SIG-M5 treated with dmso at 0.1 percent for 504 hours (cell line): Measurements from ENCODE around the gene KREMEN1.

ENCODE experiments used
- DNase-seq: peaks from one replicate; lab custom pipeline; 2025; ENCODE audit not compliant: unreplicated experiment; lab: John Stamatoyannopoulos, UW

The KREMEN1 gene

GRCh38 chr22:29148036-29148435 is 75.2 kb downstream of the KREMEN1 start:
- DNase-seq, result no peak

DNA sequence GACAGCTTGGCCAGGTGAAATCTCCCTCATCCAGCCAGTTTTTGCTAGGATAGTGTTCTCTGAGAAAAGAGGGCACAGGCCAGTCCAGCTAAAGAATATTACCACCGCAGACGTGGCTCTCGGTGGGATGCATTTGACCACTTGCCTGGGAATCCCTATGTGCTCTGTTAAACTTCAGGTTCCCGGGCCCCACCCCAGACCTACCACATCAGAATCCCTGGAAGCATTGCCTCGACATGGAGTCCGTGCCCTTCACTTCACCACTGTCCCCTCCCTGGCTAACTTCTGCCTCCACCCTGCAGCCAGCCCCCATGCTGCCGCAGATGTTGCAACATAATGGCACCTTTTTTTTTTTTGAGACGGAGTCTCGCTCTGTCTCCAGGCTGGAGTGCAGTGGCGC is 76.0 kb downstream of the KREMEN1 start:
- no peak for DNase-seq

DNA sequence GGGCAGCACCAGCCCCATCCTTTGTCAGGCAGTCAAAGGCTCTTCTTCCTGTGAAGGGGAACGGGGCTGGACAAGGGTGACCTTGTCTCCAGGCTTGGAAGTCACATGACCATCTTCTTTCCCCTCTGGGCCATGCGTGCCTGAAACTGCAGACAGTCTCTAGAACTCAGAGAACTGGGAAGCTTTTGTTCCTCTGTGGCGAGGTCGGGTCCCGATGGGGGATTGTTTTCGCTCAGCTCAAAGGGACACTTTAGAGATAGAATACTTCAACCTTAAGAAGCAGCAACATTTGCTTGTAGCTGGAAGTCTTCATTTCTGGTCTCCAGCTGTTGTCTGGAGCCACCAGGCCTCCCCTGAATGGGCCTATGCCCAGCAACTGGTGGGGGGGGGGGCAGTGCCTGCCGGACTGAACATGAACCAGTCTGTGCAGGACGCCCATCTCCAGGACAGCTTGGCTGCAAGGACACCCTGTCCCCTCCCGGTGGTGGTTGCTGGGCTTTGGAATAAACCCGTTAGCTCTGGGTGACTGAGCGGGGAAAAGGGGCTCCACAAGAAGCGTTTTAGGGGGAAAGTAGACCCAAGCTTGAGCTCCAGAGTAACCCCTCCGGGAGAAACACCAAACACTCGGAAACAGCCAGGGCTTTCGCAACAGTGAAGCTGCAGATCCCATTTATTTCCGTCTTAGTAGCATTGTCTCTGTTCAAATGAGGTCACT is 77.2 kb downstream of the KREMEN1 start:
- DNase-seq, result no peak

- DNase-seq, result no peak
These were observed 77.9 kb downstream of the KREMEN1 start for GRCh38 chr22:29150701-29151100.

GRCh38 chr22:29151316-29151715 is 78.5 kb downstream of the KREMEN1 start:
- no peak for DNase-seq

GRCh38 chr22:29152045-29152953 is 79.5 kb downstream of the KREMEN1 start:
- no peak for DNase-seq

GRCh38 chr22:29152954-29153719 is 80.3 kb downstream of the KREMEN1 start:
- no peak for DNase-seq

DNA sequence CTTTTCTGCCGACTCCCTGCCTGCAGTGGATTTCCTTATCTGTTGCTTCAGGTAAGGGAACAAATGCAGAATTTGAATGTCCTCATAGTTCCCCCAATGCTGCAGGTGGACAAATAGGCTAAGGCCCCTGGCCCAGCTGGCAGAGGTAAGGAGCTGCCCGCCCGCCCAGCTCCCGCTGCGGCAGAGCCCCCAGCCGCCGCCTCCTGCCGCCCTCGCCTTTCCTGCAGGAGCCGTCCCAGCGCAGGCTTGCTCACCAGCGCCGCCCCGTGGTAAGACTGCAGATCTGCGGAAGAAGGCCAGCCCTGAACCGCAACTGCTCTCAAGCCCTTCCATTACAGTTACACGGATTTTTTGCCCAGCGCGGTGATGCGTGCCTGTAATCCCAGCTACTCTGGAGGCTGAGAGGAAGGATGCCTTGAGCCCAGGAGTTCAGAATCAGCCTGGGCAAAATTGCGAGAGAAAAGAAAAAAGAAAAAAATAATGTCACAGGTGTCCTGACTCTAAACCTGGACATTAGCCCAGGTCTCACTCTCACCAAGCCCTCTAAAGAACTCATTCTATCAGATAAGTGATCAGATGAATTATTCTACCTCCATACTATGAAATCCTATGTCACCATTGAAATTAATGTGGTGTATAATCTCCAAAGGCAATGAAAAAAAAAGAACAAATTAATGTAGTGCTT is 81.7 kb downstream of the KREMEN1 start:
- DNase-seq, result peak; percentile 33

DNA sequence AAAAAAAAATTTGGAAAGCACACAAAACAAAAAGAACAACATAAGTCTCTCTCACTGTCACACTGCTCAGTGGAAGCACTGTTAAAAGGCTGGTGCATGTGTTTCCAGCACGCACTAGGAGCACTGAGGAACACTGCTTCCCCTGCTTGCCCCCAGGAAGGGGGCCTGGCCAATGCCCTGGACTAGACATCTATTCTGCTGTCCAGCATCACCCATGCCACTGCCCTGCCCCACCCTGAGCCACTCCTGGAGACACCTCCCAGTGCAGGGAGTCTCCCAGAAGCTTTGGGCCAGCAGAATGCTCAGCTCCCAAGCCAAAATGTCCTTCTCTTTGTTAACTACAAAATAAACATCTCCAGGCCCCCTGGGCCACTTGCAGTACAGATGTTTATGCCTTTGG is 83.1 kb downstream of the KREMEN1 start:
- DNase-seq, result no peak

DNA sequence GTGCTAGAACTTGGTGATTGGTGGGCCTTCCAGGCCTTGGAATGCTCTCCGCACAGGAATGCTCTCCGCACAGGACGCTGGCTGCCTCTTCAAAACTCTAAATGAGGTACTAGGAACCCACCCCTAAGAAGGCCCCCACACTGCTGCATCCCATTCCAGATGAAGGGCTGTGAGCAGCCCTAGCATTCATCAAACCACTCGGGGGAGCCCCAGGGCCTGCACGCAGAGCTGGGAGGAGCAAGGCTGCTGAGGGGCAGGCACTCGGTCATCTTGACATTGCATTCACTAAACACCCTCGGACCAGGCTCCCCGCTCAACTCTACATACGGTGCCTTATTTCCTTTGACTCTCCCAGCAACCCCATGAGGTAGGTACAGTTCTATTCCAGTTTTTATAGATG is 83.7 kb downstream of the KREMEN1 start:
- DNase-seq, result no peak

DNA sequence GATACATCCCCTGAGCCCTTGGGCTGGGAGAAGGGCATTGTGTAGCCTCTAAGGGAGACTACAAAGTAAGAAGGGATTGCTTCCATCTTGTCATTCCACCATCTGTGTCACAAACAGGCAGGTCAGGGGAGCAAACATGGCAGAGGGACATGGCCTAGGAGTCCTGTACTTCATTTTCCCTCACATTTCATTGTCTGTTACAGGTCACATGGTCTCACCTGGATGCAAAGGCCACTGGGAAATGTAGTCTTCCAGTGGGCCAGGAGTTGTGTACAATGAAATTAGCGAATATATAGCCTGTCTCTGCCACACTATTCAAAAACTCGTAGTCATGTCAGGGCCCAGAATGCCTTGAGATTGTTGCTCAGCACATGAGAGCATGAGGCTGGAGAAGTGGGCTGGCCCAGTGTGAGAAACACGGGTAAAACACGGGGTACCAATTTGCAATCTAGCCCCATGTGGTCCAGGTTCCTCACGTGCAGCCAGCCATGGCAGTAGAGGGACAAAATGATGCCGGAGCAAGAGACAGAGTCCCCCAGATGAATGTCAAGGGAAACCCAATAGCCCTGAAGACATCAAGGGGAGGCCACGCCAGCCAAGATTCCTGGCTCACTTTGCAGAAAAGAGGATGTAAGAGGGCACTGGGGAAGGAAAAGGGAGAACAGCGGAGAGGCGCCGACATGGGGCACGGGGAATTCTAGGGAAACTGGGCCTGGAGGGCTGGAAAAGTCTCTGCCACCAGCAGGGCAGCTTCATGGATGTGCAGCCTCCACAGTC is 85.1 kb downstream of the KREMEN1 start:
- no peak for DNase-seq

DNA sequence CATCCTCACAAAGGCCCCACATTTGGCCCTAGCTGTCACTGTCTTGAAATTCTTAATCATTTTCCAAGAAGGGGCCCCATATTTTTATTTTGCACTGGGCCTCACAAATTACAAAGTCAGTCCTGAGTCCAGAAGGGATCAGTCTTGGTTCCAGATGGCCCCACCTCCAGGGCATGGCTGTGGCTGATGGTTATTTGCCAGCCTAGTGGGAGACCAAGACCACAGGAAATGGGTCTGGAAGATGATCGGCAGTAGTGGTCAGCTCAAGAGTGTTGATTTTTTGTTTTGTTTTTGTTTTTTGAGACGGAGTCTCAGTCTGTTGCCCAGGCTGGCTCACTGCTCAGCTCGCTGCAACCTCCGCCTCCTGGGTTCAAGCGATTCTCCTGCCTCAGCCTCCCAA is 85.7 kb downstream of the KREMEN1 start:
- DNase-seq, result no peak

GRCh38 chr22:29163808-29164207 is 91.0 kb downstream of the KREMEN1 start:
- DNase-seq, result no peak

GRCh38 chr22:29165321-29166060 is 92.7 kb downstream of the KREMEN1 start:
- no peak for DNase-seq

DNA sequence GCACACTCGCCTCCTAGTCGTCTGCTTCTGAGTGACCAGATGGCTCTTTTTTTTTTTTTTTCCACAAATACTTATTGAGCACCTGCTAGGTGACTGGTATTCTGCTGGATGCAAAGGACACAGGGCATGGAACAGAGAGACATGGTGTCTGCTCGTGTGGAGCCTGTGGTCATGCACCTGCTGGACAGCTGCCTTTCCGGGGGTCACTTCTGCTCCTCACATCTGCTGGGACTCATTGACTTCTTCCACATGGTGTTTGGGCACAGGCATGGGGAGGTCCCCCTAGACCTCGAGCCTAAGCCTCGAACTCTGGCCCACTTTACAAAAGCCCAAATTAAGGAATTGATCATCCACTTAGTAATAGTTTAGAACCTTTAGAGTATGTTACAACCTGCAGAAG is 93.3 kb downstream of the KREMEN1 start:
- DNase-seq, result no peak

DNA sequence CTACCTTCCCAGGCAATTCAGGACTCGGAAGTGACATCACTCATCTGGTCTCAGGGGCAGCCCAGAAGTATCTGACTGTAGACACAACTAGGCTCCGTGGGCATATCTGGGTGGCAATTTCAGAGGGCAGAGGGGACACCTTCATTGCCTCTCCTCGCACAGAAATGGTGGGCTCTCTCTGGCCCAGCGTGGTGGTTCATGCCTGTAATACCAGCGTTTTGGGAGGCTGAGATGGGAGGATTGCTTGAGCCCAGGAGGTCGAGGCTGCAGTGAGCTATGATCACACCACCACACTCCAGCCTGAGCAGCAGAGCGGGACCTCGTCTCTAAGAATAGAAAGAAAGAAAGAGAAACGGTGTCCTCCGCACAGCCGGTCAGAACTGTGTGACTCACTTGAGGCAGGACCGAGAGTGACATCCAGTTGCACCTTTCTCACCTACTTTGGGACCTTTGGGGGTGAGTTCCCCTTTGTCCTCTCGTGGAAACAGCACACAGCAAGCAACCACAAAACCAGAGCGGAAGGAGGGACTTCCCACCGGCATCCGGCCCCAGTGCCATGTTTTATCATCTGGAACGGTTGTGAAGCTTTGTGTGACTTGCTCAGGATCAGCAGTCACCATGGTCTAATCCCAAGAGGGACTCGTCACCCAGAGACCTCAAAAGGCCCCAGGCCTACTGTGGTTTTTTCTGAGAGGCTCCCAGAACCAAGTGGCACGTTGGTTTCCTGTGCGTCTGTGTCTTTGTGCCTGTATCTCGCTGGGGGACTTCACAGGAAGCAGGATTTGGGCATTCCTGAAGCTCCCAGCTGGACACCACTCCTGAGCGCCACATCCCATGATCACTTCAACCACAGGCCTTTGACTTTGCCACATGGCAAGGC is 94.4 kb downstream of the KREMEN1 start:
- peak; percentile 63 for DNase-seq

GRCh38 chr22:29171721-29172120 is 98.9 kb downstream of the KREMEN1 start:
- no peak for DNase-seq

- DNase-seq, result no peak
These were observed 99.4 kb downstream of the KREMEN1 start for GRCh38 chr22:29172216-29172615.
